Measurements from ENCODE around the gene SETD6.

- TF ChIP-seq, protein P1, sequence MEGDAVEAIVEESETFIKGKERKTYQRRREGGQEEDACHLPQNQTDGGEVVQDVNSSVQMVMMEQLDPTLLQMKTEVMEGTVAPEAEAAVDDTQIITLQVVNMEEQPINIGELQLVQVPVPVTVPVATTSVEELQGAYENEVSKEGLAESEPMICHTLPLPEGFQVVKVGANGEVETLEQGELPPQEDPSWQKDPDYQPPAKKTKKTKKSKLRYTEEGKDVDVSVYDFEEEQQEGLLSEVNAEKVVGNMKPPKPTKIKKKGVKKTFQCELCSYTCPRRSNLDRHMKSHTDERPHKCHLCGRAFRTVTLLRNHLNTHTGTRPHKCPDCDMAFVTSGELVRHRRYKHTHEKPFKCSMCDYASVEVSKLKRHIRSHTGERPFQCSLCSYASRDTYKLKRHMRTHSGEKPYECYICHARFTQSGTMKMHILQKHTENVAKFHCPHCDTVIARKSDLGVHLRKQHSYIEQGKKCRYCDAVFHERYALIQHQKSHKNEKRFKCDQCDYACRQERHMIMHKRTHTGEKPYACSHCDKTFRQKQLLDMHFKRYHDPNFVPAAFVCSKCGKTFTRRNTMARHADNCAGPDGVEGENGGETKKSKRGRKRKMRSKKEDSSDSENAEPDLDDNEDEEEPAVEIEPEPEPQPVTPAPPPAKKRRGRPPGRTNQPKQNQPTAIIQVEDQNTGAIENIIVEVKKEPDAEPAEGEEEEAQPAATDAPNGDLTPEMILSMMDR (conservative IDR thresholded peaks at IDR 0.05; ENCODE audit: low read depth, low read length): peak; percentile 79
- no peak for TF ChIP-seq EZH2 (IDR thresholded peaks at IDR 0.05; ENCODE audit: low read length, unreplicated experiment)
- no peak for TF ChIP-seq EZH2phosphoT487 (IDR thresholded peaks at IDR 0.05; ENCODE audit: borderline replicate concordance, low read length)
Observed at GRCh38 chr16:58487566-58488351, 27.6 kb upstream of the SETD6 start.

All from PC-3 (cell line).